Measurements from ENCODE around the gene CFD. TPM values are rescaled to one million over a fixed set of nuclear protein-coding genes. Genes with fewer than 3 reads are reported as not detected.

Gene CFD
- total RNA-seq, 1 donor from 2014 or later: 5.2 TPM

GRCh38 chr19:855566-856120, 3.8 kb upstream of the CFD start:
- H3K4me3 ChIP-seq (ENCODE audit: low read depth, low read length): no peak overlapping the region
- DNase-seq (ENCODE audit: low read depth): no peak
- no peak for TF ChIP-seq CTCF (conservative IDR thresholded peaks at IDR 0.05; ENCODE audit: low read depth, low read length)

GRCh38 chr19:858284-858683, 1.2 kb upstream of the CFD start:
- no peak for DNase-seq (ENCODE audit: low read depth)
- no peak overlapping the region for H3K4me3 ChIP-seq (ENCODE audit: low read depth, low read length)
- no peak for TF ChIP-seq CTCF (conservative IDR thresholded peaks at IDR 0.05; ENCODE audit: low read depth, low read length)

- H3K4me3 ChIP-seq (ENCODE audit: low read depth, low read length): no peak overlapping the region
- DNase-seq (ENCODE audit: low read depth): no peak
- no peak for TF ChIP-seq CTCF (conservative IDR thresholded peaks at IDR 0.05; ENCODE audit: low read depth, low read length)
Measured at GRCh38 chr19:861141-861755, 1.8 kb downstream of the CFD start.

- DNase-seq (ENCODE audit: low read depth): no peak
- no peak for TF ChIP-seq CTCF (conservative IDR thresholded peaks at IDR 0.05; ENCODE audit: low read depth, low read length)
- H3K4me3 ChIP-seq (ENCODE audit: low read depth, low read length): no peak overlapping the region
Measured at GRCh38 chr19:861756-862580, 2.5 kb downstream of the CFD start.

GRCh38 chr19:862581-863314, 3.3 kb downstream of the CFD start:
- no peak for DNase-seq (ENCODE audit: low read depth)
- H3K4me3 ChIP-seq (ENCODE audit: low read depth, low read length): no peak overlapping the region
- no peak for TF ChIP-seq CTCF (conservative IDR thresholded peaks at IDR 0.05; ENCODE audit: low read depth, low read length)

GRCh38 chr19:863315-863620, 3.8 kb downstream of the CFD start:
- H3K4me3 ChIP-seq (ENCODE audit: low read depth, low read length): no peak overlapping the region
- TF ChIP-seq CTCF (conservative IDR thresholded peaks at IDR 0.05; ENCODE audit: low read depth, low read length): no peak
- no peak for DNase-seq (ENCODE audit: low read depth)
